Muscle layer of duodenum (tissue), 2 donors: ENCODE measurements around the gene GRIN3B.

Experiments used
- H3K27ac ChIP-seq: one replicate; pipeline ENCODE4 v1.7.0; 2013; ENCODE audit warnings: mild to moderate bottlenecking, low read length
- H3K27me3 ChIP-seq: one replicate; pipeline ENCODE4 v1.7.0; 2013; ENCODE audit warnings: low read depth, mild to moderate bottlenecking, control low read depth, low read length
- H3K36me3 ChIP-seq, 2 donors: one replicate each; pipeline ENCODE4 v1.7.0; 2013; ENCODE audit warnings: low read length in 2 of 2, control low read depth in 1 of 2, mild to moderate bottlenecking in 1 of 2; ENCODE audit not compliant: insufficient read depth in 2 of 2, control insufficient read depth in 1 of 2
- H3K4me1 ChIP-seq, 2 donors: one replicate each; pipeline ENCODE4 v1.7.0; 2013; ENCODE audit warnings: low read length in 2 of 2, mild to moderate bottlenecking in 2 of 2, control low read depth in 1 of 2, moderate library complexity in 1 of 2; ENCODE audit not compliant: insufficient read depth in 2 of 2, control insufficient read depth in 1 of 2
- H3K4me3 ChIP-seq, 2 donors: one replicate each; pipeline ENCODE4 v1.7.0; 2013; ENCODE audit warnings: low read length in 2 of 2, low read depth in 1 of 2, mild to moderate bottlenecking in 1 of 2
- H3K9me3 ChIP-seq, 2 donors: one replicate each; pipeline ENCODE4 v1.7.0; 2013; ENCODE audit warnings: low read length in 2 of 2, control low read depth in 1 of 2, mild to moderate bottlenecking in 1 of 2; ENCODE audit not compliant: control insufficient read depth in 1 of 2
- donor health status: healthy.

GRIN3B gene

GRCh38 chr19:993361-993830, 6.8 kb upstream of the GRIN3B start:
- Histone ChIP-seq H3K27me3 (peaks cover 28% of the 10 kb centered on the region), H3K4me3 (no peak overlapping the region)

GRCh38 chr19:993831-994393, 6.3 kb upstream of the GRIN3B start:
- no peak overlapping the region for H3K4me3 ChIP-seq
- peaks cover 0 to 40% of the 10 kb centered on the region in 2 donors for H3K36me3 ChIP-seq
- peaks cover 0 to 10% of the 10 kb centered on the region in 2 donors for H3K4me1 ChIP-seq
- H3K27ac ChIP-seq, result no peak overlapping the region
- no peaks in the 10 kb centered on the region for H3K9me3 ChIP-seq
- peaks cover 30% of the 10 kb centered on the region for H3K27me3 ChIP-seq

More at GRCh38 chr19:993361-993830, 6.8 kb upstream of the GRIN3B start:
- peaks cover 0 to 10% of the 10 kb centered on the region in 2 donors for H3K4me1 ChIP-seq
- no peak overlapping the region for H3K27ac ChIP-seq
- no peaks in the 10 kb centered on the region for H3K9me3 ChIP-seq
- peaks cover 4 to 41% of the 10 kb centered on the region in 2 donors for H3K36me3 ChIP-seq

- Histone ChIP-seq H3K4me3 (no peak overlapping the region), H3K27me3 (peaks cover 36% of the 10 kb centered on the region), H3K27ac (no peak overlapping the region), H3K4me1 (peaks cover 0 to 10% of the 10 kb centered on the region in 2 donors), H3K9me3 (no peaks in the 10 kb centered on the region), H3K36me3 (peaks cover 0 to 40% of the 10 kb centered on the region in 2 donors)
Measured at GRCh38 chr19:994516-994915, 5.7 kb upstream of the GRIN3B start.

GRCh38 chr19:995051-995827, 5.0 kb upstream of the GRIN3B start:
- Histone ChIP-seq H3K4me3 (no peak overlapping the region), H3K9me3 (no peaks in the 10 kb centered on the region), H3K4me1 (peaks cover 0 to 10% of the 10 kb centered on the region in 2 donors), H3K36me3 (peaks cover 0 to 32% of the 10 kb centered on the region in 2 donors), H3K27ac (no peak overlapping the region), H3K27me3 (peaks cover 37% of the 10 kb centered on the region)

- no peak overlapping the region for H3K4me3 ChIP-seq
- peaks cover 0 to 16% of the 10 kb centered on the region in 2 donors for H3K4me1 ChIP-seq
- H3K27ac ChIP-seq, result no peak overlapping the region
- peaks cover 0 to 23% of the 10 kb centered on the region in 2 donors for H3K36me3 ChIP-seq
- no peaks in the 10 kb centered on the region for H3K9me3 ChIP-seq
- peaks cover 42% of the 10 kb centered on the region for H3K27me3 ChIP-seq
Measured at GRCh38 chr19:996051-996838, 4.0 kb upstream of the GRIN3B start.

- Histone ChIP-seq H3K4me3 (no peak overlapping the region), H3K27ac (no peak overlapping the region), H3K4me1 (peaks cover 0 to 23% of the 10 kb centered on the region in 2 donors), H3K27me3 (peaks cover 56% of the 10 kb centered on the region), H3K9me3 (no peaks in the 10 kb centered on the region), H3K36me3 (peaks cover 0 to 18% of the 10 kb centered on the region in 2 donors)
Measured at GRCh38 chr19:998064-998463, 2.2 kb upstream of the GRIN3B start.

GRCh38 chr19:999379-999719, 870 bp upstream of the GRIN3B start:
- Histone ChIP-seq H3K36me3 (peaks cover 0 to 6% of the 10 kb centered on the region in 2 donors), H3K4me1 (peaks cover 0 to 23% of the 10 kb centered on the region in 2 donors), H3K27me3 (peaks cover 59% of the 10 kb centered on the region), H3K9me3 (no peaks in the 10 kb centered on the region), H3K4me3 (no peak overlapping the region), H3K27ac (no peak overlapping the region)

- no peaks in the 10 kb centered on the region for H3K9me3 ChIP-seq
- no peak overlapping the region for H3K27ac ChIP-seq
- no peaks in the 10 kb centered on the region for H3K36me3 ChIP-seq
- H3K27me3 ChIP-seq, result peaks cover 53% of the 10 kb centered on the region
- H3K4me3 ChIP-seq, result no peak overlapping the region
- peaks cover 0 to 20% of the 10 kb centered on the region in 2 donors for H3K4me1 ChIP-seq
Measured at GRCh38 chr19:1000591-1001537, 645 bp downstream of the GRIN3B start.

- Histone ChIP-seq H3K9me3 (no peaks in the 10 kb centered on the region), H3K4me1 (peaks cover 0 to 13% of the 10 kb centered on the region in 2 donors), H3K36me3 (no peaks in the 10 kb centered on the region), H3K27me3 (peaks cover 45% of the 10 kb centered on the region), H3K4me3 (no peak overlapping the region), H3K27ac (no peak overlapping the region)
Measured at GRCh38 chr19:1001538-1002166, 1.4 kb downstream of the GRIN3B start.

GRCh38 chr19:1002600-1002999, 2.4 kb downstream of the GRIN3B start:
- Histone ChIP-seq H3K4me1 (peaks cover 0 to 13% of the 10 kb centered on the region in 2 donors), H3K9me3 (no peaks in the 10 kb centered on the region), H3K36me3 (no peaks in the 10 kb centered on the region), H3K4me3 (no peak overlapping the region), H3K27ac (no peak overlapping the region), H3K27me3 (peaks cover 38% of the 10 kb centered on the region)
